ENCODE measurements around the gene SAT1.
"Not testable (repeated sequence)": the region's sequence is repeated elsewhere in the genome, so short reads cannot be mapped to it uniquely, and the experiment has no call there.

The SAT1 gene

DNA sequence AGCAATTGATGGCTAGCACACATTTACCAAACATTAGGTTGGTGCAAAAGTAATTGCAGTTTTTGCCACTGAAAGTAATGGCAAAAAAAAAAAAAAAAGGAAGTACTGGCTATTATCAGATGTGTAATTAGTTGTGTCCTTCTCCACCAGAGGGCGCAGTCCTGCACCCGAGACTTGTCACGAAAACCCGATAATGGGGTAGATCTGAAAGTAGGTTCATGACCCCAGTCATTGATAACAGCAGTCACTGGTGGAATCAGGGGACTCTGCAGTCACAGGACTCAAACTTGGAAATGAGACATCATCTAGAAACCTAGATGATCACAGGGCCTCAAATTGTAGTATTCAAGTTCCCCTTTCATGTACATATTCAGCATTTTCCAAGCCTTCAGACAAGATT, 26.8 kb upstream of the SAT1 start:
- H3K4me1 ChIP-seq (ENCODE audit: control insufficient read depth, low read depth, low read length) = no peaks in the 10 kb centered on the region
- H3K9ac ChIP-seq (ENCODE audit: low read length) = no peak overlapping the region
- no peak overlapping the region for H3K27ac ChIP-seq (ENCODE audit: low read length)
- H3K9me3 ChIP-seq (ENCODE audit: control insufficient read depth, low read depth, low read length) = no peaks in the 10 kb centered on the region
- no peaks in the 10 kb centered on the region for H3K36me3 ChIP-seq (ENCODE audit: control insufficient read depth, low read depth, low read length)
- no peaks in the 10 kb centered on the region for H3K27me3 ChIP-seq (ENCODE audit: control insufficient read depth, insufficient read depth, low read length)
- H3K4me3 ChIP-seq (ENCODE audit: low read length) = no peak overlapping the region

DNA sequence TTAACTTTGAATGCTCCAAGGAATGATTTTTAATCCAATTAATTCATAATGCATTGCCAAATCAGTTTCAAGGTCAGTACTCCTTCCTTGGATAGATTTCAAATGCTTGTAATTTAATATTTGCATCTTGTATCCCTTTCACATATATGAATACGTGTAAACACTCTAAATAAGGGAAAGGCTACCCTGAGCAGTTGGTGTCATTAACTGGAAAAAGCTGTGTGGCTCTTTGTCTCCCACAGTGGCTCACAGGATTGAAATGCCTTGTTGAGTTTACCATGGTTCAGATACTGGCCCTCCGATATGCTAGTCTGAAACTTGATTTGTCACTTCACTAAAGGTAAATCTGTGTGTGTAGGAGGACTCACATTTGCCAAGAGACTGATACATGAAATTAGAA, 23.2 kb upstream of the SAT1 start:
- H3K4me1 ChIP-seq (ENCODE audit: control insufficient read depth, low read depth, low read length) = peaks cover 8% of the 10 kb centered on the region
- no peaks in the 10 kb centered on the region for H3K36me3 ChIP-seq (ENCODE audit: control insufficient read depth, low read depth, low read length)
- H3K9ac ChIP-seq (ENCODE audit: low read length) = no peak overlapping the region
- no peaks in the 10 kb centered on the region for H3K27me3 ChIP-seq (ENCODE audit: control insufficient read depth, insufficient read depth, low read length)
- H3K27ac ChIP-seq (ENCODE audit: low read length) = no peak overlapping the region
- no peaks in the 10 kb centered on the region for H3K9me3 ChIP-seq (ENCODE audit: control insufficient read depth, low read depth, low read length)
- no peak overlapping the region for H3K4me3 ChIP-seq (ENCODE audit: low read length)

DNA sequence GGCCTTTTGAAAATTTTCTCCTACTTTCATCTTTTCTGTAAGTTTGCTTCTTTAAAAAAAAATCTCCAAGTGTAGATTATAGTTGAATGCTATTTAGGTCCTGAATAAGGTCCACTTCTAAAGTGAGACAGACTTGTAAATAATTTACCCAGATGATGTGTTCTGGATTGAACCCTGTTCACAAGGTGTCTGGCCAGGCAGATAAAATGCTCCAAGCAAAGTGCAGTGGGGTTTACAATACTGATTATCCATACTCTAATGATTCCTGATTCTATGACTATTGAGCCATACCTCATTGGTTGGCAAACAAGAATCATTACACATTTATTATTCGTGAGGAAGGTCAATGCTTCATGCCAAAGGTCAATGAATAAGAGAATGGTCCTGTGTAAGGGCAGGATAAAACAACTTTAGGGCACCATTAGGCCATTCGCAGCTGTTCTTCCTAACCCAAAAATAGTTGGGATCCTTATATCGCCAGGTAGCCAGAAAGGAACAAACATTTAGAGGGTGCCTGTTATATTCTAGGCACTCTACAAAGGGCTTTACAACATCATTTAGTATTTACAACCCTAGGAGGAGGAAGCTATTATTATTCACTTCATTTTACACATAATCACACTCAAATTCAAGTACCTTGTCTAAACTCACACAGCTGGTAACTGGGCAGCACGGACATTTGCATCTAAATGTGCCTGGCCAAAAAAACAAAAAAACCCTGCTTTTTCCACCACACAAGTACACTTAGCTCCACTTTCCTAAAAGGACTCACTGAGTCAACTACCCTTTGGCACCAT, 18.6 kb upstream of the SAT1 start:
- peaks cover 8% of the 10 kb centered on the region for H3K4me1 ChIP-seq (ENCODE audit: control insufficient read depth, low read depth, low read length)
- H3K36me3 ChIP-seq (ENCODE audit: control insufficient read depth, low read depth, low read length) = no peaks in the 10 kb centered on the region
- no peaks in the 10 kb centered on the region for H3K27me3 ChIP-seq (ENCODE audit: control insufficient read depth, insufficient read depth, low read length)
- no peak overlapping the region for H3K4me3 ChIP-seq (ENCODE audit: low read length)
- no peak overlapping the region for H3K27ac ChIP-seq (ENCODE audit: low read length)
- no peak overlapping the region for H3K9ac ChIP-seq (ENCODE audit: low read length)
- H3K9me3 ChIP-seq (ENCODE audit: control insufficient read depth, low read depth, low read length) = no peaks in the 10 kb centered on the region

DNA sequence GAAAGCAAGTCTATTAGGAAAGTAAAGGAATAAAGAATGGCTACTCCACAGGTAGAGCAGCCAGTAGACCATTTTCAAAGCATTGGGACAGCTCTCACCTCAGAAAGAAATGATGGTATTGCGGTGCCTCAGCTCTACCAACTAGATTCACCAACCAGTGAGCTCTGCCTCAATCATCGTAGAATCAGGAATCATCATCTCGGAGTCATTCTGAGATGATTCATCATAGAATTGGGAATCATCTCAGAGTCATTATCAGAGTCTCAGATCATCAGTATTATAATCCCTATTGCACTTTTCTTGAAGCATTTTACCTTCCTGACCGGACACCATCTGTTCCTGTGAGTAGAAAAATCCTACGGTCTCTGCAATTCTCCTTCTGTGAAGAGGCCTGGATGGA, 17.5 kb upstream of the SAT1 start:
- Histone ChIP-seq H3K9me3 (ENCODE audit: control insufficient read depth, low read depth, low read length) (no peaks in the 10 kb centered on the region), H3K36me3 (ENCODE audit: control insufficient read depth, low read depth, low read length) (no peaks in the 10 kb centered on the region), H3K27me3 (ENCODE audit: control insufficient read depth, insufficient read depth, low read length) (no peaks in the 10 kb centered on the region), H3K9ac (ENCODE audit: low read length) (no peak overlapping the region), H3K4me1 (ENCODE audit: control insufficient read depth, low read depth, low read length) (peaks cover 8% of the 10 kb centered on the region), H3K27ac (ENCODE audit: low read length) (no peak overlapping the region), H3K4me3 (ENCODE audit: low read length) (no peak overlapping the region)

DNA sequence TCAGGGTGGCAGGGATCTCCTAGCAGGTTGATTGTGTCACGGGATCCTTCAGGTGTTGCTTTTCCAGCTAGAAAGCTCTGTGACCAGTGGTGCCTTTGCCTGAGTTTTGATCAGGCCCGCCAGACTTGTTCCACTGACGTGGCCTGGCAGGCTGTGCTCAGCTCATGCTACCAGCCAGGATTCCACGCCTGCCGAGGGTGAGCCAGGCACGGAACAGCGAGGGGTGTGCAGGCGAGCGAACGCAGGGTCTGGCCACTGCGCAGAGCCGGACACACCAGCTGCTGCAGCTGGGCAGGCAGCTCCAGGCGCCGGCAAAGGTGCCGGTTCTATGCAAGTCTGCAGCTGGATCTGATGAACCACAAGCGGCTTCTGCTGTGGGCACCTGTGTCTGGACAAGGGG, 17.1 kb upstream of the SAT1 start:
- H3K27ac ChIP-seq (ENCODE audit: low read length) = no peak overlapping the region
- no peaks in the 10 kb centered on the region for H3K27me3 ChIP-seq (ENCODE audit: control insufficient read depth, insufficient read depth, low read length)
- peaks cover 8% of the 10 kb centered on the region for H3K4me1 ChIP-seq (ENCODE audit: control insufficient read depth, low read depth, low read length)
- H3K9me3 ChIP-seq (ENCODE audit: control insufficient read depth, low read depth, low read length) = no peaks in the 10 kb centered on the region
- H3K9ac ChIP-seq (ENCODE audit: low read length) = no peak overlapping the region
- no peak overlapping the region for H3K4me3 ChIP-seq (ENCODE audit: low read length)
- H3K36me3 ChIP-seq (ENCODE audit: control insufficient read depth, low read depth, low read length) = no peaks in the 10 kb centered on the region

DNA sequence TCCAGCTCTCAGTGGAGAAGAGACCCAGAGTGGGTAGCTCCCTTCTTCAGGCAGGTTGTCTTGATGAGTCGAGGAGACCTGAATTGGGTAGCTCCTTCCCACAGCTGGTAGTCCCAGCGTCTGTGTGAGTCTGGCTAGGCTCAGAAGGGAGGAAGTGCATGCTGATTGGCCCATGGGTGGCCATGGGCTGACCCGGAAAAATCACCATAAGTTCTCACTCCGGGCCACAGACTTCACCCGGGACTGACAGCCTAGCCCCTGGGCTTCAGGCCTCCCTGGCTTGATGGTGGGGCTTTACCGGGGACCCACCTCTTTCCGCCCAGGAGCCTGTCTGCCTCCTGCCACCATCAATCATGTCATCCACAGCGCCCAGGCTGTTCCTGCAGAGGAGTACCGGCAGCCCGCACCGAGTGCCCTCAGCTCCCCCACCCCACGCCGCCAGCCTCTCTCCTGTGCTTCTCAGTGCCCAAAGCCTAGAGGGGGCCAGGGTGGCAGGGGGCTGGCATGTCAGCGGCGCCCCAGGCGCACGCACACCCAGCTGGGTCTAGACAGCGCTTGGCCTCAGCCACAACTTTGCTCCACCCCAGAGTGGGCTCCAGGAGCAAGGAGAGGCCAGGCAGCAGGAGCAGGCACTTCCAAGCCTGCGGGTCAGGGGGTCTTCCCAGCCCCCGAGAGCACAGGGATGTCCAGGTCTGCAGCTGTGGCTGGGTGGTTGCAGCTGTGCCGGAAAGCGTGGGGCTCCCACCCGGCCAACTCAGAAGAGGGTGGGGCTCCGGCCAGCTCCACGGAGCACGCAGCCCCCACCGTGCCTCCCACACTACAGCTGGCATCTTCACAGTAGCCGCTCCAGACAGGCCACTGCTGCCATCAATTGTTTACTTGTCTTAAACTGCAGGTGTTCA, 16.1 kb upstream of the SAT1 start:
- H3K4me3 ChIP-seq (ENCODE audit: low read length) = no peak overlapping the region
- peaks cover 8% of the 10 kb centered on the region for H3K4me1 ChIP-seq (ENCODE audit: control insufficient read depth, low read depth, low read length)
- no peaks in the 10 kb centered on the region for H3K36me3 ChIP-seq (ENCODE audit: control insufficient read depth, low read depth, low read length)
- H3K9me3 ChIP-seq (ENCODE audit: control insufficient read depth, low read depth, low read length) = no peaks in the 10 kb centered on the region
- H3K9ac ChIP-seq (ENCODE audit: low read length) = no peak overlapping the region
- H3K27ac ChIP-seq (ENCODE audit: low read length) = no peak overlapping the region
- no peaks in the 10 kb centered on the region for H3K27me3 ChIP-seq (ENCODE audit: control insufficient read depth, insufficient read depth, low read length)

DNA sequence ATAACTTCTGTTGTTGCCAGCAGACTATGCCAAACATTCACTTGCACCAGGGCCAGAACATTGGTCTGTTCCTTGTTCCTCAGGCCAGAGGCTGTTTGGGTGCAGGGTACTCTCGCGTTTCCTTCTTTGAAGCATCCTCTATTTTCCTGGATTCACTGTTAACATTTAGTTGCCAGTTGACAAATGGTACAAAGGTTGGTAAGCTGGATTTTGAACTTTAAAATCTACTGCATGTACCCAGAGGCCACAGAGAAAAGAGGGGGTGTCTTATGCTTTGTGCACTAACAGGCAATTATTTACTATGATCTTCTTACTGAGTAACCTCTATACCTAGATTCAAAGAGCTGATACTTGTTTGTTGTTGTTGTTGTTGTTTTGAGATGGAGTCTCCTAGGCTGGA, 12.8 kb upstream of the SAT1 start:
- Histone ChIP-seq H3K27me3 (ENCODE audit: control insufficient read depth, insufficient read depth, low read length) (no peaks in the 10 kb centered on the region), H3K4me3 (ENCODE audit: low read length) (no peak overlapping the region), H3K27ac (ENCODE audit: low read length) (no peak overlapping the region), H3K9ac (ENCODE audit: low read length) (no peak overlapping the region), H3K9me3 (ENCODE audit: control insufficient read depth, low read depth, low read length) (no peaks in the 10 kb centered on the region), H3K4me1 (ENCODE audit: control insufficient read depth, low read depth, low read length) (no peaks in the 10 kb centered on the region), H3K36me3 (ENCODE audit: control insufficient read depth, low read depth, low read length) (no peaks in the 10 kb centered on the region)

DNA sequence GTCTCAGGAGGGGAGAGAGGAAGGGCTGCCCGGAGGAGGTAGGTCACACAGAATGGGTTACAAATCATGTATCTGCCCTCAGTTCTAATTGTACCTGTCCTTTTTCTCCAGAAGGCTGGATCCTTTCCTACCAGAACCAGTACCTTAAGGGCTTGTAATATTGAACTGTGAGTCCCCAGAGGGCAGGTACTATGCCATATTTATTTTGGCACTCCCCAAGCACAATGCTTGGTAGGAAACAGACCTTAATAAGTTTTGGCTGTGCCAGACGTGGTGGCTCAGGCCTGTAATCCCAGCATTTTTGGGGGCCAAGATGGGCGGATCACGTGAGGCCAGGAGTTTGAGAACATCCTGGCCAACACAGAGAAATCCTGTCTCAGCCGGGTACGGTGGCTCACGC, 11.9 kb upstream of the SAT1 start:
- not testable (repeated sequence) for H3K4me3 ChIP-seq (ENCODE audit: low read length); H3K27ac ChIP-seq (ENCODE audit: low read length); H3K4me1 ChIP-seq (ENCODE audit: control insufficient read depth, low read depth, low read length); H3K9ac ChIP-seq (ENCODE audit: low read length); H3K36me3 ChIP-seq (ENCODE audit: control insufficient read depth, low read depth, low read length); H3K9me3 ChIP-seq (ENCODE audit: control insufficient read depth, low read depth, low read length); H3K27me3 ChIP-seq (ENCODE audit: control insufficient read depth, insufficient read depth, low read length)

DNA sequence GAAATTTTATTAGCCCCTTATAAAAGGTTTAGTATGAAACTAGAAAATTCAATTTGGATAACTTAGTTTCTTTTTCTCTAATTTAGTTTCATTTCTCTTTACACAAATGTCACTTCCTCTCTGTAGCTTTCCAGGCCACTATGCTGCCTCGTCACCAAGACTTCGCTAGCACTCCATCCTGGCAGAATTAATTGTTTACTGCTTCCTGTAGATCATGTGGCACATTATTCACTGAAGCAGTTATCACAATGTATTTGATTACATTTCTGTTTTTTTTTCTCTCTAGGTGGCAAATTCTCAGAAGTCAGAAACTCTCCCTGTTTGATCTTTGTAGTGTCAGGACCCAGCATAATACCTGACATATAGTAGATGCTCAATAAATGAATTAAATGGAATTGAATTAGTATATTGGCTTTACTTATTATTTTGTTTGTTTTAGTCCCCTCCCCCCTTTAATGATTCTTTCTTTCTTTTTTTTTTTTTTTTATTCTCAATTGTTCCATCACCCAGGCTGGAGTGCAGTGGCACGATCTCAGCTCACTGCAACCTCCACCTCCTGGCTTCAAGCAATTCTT, 9.3 kb upstream of the SAT1 start:
- H3K27me3 ChIP-seq (ENCODE audit: control insufficient read depth, insufficient read depth, low read length) = no peaks in the 10 kb centered on the region
- no peaks in the 10 kb centered on the region for H3K36me3 ChIP-seq (ENCODE audit: control insufficient read depth, low read depth, low read length)
- no peaks in the 10 kb centered on the region for H3K9me3 ChIP-seq (ENCODE audit: control insufficient read depth, low read depth, low read length)
- H3K9ac ChIP-seq (ENCODE audit: low read length) = no peak overlapping the region
- H3K4me1 ChIP-seq (ENCODE audit: control insufficient read depth, low read depth, low read length) = no peaks in the 10 kb centered on the region
- H3K4me3 ChIP-seq (ENCODE audit: low read length) = no peak overlapping the region
- no peak overlapping the region for H3K27ac ChIP-seq (ENCODE audit: low read length)

DNA sequence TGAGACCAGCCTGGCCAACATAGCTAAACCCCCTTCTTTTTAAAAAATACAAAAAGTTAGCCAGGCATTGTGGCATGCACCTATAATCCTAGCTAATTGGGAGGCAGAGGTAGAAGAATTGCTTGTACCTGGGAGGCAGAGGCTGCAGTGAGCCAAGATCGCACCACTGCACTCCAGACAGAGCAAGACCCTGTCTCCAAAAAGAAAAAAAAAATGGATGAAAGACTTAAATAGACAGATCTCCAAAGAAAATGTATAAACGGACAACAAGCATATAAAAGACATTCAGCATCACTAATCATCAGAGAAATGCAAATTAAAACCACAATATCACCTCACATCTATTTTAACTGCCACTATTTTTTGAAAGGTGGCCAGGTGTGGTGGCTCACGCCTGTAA, 6.6 kb upstream of the SAT1 start:
- no peaks in the 10 kb centered on the region for H3K4me1 ChIP-seq (ENCODE audit: control insufficient read depth, low read depth, low read length)
- no peaks in the 10 kb centered on the region for H3K27me3 ChIP-seq (ENCODE audit: control insufficient read depth, insufficient read depth, low read length)
- no peaks in the 10 kb centered on the region for H3K9me3 ChIP-seq (ENCODE audit: control insufficient read depth, low read depth, low read length)
- H3K9ac ChIP-seq (ENCODE audit: low read length) = no peak overlapping the region
- H3K4me3 ChIP-seq (ENCODE audit: low read length) = no peak overlapping the region
- no peak overlapping the region for H3K27ac ChIP-seq (ENCODE audit: low read length)
- no peaks in the 10 kb centered on the region for H3K36me3 ChIP-seq (ENCODE audit: control insufficient read depth, low read depth, low read length)

DNA sequence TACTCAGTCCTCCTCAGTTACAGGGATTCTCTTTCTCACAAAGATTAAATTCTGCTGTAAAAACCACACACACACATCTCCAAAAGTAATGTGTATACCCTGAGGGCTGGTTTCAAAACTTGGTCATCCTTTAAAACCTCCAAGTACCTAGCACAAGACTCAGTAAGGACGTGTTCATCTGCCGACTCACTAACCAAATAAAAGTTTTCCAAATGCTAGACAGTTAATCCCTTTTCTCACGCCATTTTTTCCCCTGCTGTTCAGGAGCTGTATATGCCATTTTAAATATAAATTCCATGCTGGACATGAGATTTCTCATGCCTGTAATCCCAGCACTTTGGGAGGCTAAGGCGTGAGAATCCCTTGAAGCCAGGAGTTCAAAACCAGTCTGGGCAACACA, 3.9 kb upstream of the SAT1 start:
- Histone ChIP-seq H3K27ac (ENCODE audit: low read length) (no peak overlapping the region), H3K27me3 (ENCODE audit: control insufficient read depth, insufficient read depth, low read length) (no peaks in the 10 kb centered on the region), H3K4me3 (ENCODE audit: low read length) (no peak overlapping the region), H3K9me3 (ENCODE audit: control insufficient read depth, low read depth, low read length) (no peaks in the 10 kb centered on the region), H3K9ac (ENCODE audit: low read length) (no peak overlapping the region), H3K36me3 (ENCODE audit: control insufficient read depth, low read depth, low read length) (no peaks in the 10 kb centered on the region), H3K4me1 (ENCODE audit: control insufficient read depth, low read depth, low read length) (peaks cover 4% of the 10 kb centered on the region)
